HL-60 (cell line): ENCODE results near the gene CFAP99.

Experiments used
- CTCF ChIP-seq: IDR thresholded peaks from one replicate; pipeline ENCODE4 v1.5.1; 2011; ENCODE audit warnings: low read length, control low read depth, inconsistent platforms; ENCODE audit not compliant: insufficient read depth
- POLR2AphosphoS5 ChIP-seq: IDR thresholded peaks from 2 replicates; pipeline ENCODE4 v1.6.1; 2012; ENCODE audit warnings: low read depth

DNA sequence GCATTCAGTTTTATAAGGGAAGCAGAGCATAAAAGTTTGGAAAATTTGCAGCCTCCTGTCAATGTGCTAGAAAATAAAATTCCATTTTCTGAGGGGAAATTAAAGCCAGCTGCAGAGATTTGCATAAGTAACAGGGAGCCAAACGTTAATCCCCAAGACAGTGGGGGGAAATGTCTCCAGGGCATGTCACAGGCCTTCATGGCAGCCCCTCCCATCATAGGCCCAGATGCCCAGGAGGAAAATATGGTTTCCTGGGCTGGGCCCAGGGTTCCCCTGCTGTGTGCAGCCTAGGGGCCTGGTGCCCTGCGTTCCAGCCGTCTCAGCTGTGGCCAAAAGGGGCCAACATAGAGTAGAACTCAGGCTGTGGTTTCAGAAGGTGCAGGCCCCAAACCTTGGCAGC, 59.5 kb downstream of the CFAP99 start:
- no peak for TF ChIP-seq CTCF
- no peak for TF ChIP-seq POLR2AphosphoS5
